C4-2B (cell line): Measurements from ENCODE around the gene GPX3.

ENCODE experiments used
- H3K27ac ChIP-seq: fragments of 450-650 bp; 2 replicates; pipeline ENCODE4 v1.5.1; 2017
- CTCF ChIP-seq: fragments of 450-650 bp; conservative IDR thresholded peaks from 2 replicates; pipeline ENCODE4 v1.5.1; 2017; ENCODE audit warnings: mild to moderate bottlenecking
- ZFX ChIP-seq: fragments of 450-650 bp; IDR thresholded peaks from 2 replicates; pipeline ENCODE4 v1.6.1; 2017

GPX3 gene

GRCh38 chr5:151067632-151068432, 47.4 kb downstream of the GPX3 start:
- H3K27ac ChIP-seq = no peak overlapping the region
- no peak for TF ChIP-seq CTCF
- no peak for TF ChIP-seq ZFX

- TF ChIP-seq CTCF (no peak), ZFX (no peak)
- no peak overlapping the region for H3K27ac ChIP-seq
Measured at GRCh38 chr5:151068433-151069197, 48.2 kb downstream of the GPX3 start.

- TF ChIP-seq CTCF (no peak), ZFX (no peak)
- H3K27ac ChIP-seq = no peak overlapping the region
Measured at GRCh38 chr5:151070449-151070848, 50.1 kb downstream of the GPX3 start.

GRCh38 chr5:151071021-151071420, 50.6 kb downstream of the GPX3 start:
- H3K27ac ChIP-seq = no peak overlapping the region
- TF ChIP-seq CTCF = no peak

GRCh38 chr5:151071848-151072629, 51.6 kb downstream of the GPX3 start:
- no peak for TF ChIP-seq CTCF
- no peak for TF ChIP-seq ZFX
- no peak overlapping the region for H3K27ac ChIP-seq

- H3K27ac ChIP-seq = no peak overlapping the region
- TF ChIP-seq ZFX = no peak
- no peak for TF ChIP-seq CTCF
Measured at GRCh38 chr5:151072630-151073025, 52.2 kb downstream of the GPX3 start.

- H3K27ac ChIP-seq = no peak overlapping the region
- TF ChIP-seq ZFX (no peak), CTCF (no peak)
Measured at GRCh38 chr5:151073280-151073679, 52.9 kb downstream of the GPX3 start.
